DMS153 (cell line): ENCODE results near the gene GRM6.

Experiments used
- DNase-seq: peaks from one replicate; lab custom pipeline; 2025; lab: John Stamatoyannopoulos, UW

The GRM6 gene

GRCh38 chr5:178994580-178995340 is at the start of gene GRM6:
Gene GRM6 (minus strand): TSS chr5:178995320. CDS start chr5:178994944, 376 bp downstream.
- DNase-seq, result no peak

- no peak for DNase-seq
These were observed 49.6 kb upstream of the GRM6 start for GRCh38 chr5:179044765-179045164.

DNA sequence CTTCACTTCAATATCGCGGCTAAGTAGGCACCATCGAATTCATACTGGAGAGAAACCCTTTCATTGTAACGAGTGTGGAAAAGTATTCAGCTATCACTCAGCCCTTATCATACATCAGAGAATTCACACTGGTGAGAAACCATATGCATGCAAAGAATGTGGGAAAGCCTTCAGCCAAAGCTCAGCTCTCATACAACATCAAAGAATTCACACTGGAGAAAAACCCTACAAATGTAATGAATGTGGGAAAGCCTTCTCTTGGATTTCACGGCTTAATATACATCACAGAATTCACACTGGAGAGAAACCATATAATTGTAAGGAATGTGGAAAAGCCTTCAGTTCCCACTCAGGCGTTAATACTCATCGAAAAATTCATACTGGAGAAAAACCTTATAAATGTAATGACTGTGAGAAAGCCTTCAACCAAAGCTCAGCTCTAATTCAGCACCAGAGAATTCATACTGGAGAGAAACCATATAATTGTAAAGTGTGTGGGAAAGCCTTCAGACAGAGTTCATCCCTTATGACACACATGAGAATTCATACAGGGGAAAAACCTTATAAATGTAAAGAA is 38.0 kb upstream of the GRM6 start:
- no peak for DNase-seq

GRCh38 chr5:179023528-179024189 is 28.5 kb upstream of the GRM6 start, which contains the start of gene ZNF879:
Gene ZNF879 (plus strand): TSS chr5:179023804. CDS start chr5:179025005, 1,201 bp downstream.
- DNase-seq, result peak; percentile 68

GRCh38 chr5:179008667-179009066 is 13.5 kb upstream of the GRM6 start:
- DNase-seq, result no peak

GRCh38 chr5:179006564-179006963 is 11.4 kb upstream of the GRM6 start:
- no peak for DNase-seq

- no peak for DNase-seq
These were observed 3.3 kb upstream of the GRM6 start for GRCh38 chr5:178998441-178998840.

GRCh38 chr5:178997191-178997590 is 2.1 kb upstream of the GRM6 start:
- no peak for DNase-seq

- no peak for DNase-seq
These were observed 1.0 kb upstream of the GRM6 start for GRCh38 chr5:178996156-178996555.

GRCh38 chr5:178995341-178995690 is 196 bp upstream of the GRM6 start:
- no peak for DNase-seq

- no peak for DNase-seq
These were observed 1.1 kb downstream of the GRM6 start for GRCh38 chr5:178993955-178994579.

DNA sequence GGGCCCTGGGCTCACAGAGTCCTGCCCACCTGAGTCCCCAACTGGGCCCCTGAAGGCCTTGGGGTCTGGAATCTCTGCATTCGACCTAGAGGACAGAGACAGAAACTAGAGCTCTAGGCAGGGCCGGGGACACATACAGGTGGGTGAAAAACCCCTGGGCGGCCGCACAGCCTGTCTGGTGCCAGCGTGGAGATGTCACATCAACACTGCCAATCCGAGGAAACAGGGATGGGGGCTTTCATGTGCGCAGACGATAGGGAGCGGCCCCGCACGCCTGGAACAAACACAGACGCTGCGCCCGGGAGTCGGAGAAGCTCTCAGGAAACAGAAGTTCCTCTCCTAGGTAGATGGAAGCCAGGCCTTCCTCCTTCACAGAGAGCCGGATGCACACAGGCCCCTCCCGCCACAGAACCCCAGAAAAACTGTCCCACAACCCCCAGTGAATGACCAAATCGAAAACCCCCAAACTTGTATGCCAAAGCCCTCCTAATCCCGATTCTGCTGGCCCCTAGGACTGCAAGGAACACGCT is 1.8 kb downstream of the GRM6 start:
- no peak for DNase-seq

DNA sequence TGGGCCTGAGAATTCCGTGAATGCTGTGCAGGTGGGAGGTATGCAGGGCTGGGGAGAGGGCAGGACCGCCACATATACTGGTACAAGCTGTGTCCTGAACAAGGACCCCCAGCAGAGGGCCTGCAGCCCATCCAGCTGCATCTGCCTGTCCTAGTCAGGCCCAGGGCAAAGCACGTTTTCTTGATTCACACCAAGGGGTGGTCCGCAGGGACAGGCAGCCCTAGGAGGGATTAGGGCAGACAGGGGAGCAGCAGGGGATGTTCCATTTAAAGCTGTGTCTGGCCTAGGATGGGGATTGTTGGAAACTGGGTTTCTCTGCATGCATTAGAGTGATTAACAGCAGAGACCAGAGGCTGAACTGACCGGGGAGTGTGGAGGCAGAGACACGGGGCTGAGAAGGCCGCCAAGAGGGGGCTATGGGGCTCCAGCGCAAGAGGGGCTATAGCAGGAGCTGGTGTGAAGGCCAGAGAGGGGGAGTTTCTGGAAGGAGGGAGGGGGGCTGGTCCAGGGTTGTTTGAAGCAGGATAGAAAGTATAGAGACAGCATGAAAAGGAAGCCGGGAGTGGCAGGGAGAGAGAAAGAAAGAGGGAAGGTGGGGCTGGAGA is 2.7 kb downstream of the GRM6 start:
- no peak for DNase-seq

GRCh38 chr5:178991190-178992145 is 3.7 kb downstream of the GRM6 start:
- DNase-seq, result no peak

- no peak for DNase-seq
These were observed 4.6 kb downstream of the GRM6 start for GRCh38 chr5:178990491-178990890.

DNA sequence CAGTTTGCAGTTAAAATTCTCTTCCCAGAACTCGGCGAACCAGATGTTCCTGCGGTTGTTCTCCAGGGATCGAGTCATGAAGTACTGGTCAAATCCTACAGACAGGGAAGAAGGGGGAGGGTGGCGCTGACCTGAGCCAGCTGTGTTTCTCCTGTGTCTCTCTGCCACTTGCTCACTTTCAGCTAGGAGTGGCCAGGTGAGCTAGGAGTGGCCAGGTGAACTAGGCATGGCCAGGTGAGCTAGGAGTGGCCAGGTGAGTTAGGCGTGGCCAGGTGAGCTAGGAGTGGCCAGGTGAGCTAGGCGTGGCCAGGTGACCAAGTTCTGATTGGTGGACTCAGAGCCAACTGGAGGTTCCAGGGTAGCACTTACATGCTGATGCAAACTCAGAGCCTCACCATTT is 5.8 kb downstream of the GRM6 start:
- no peak for DNase-seq

DNA sequence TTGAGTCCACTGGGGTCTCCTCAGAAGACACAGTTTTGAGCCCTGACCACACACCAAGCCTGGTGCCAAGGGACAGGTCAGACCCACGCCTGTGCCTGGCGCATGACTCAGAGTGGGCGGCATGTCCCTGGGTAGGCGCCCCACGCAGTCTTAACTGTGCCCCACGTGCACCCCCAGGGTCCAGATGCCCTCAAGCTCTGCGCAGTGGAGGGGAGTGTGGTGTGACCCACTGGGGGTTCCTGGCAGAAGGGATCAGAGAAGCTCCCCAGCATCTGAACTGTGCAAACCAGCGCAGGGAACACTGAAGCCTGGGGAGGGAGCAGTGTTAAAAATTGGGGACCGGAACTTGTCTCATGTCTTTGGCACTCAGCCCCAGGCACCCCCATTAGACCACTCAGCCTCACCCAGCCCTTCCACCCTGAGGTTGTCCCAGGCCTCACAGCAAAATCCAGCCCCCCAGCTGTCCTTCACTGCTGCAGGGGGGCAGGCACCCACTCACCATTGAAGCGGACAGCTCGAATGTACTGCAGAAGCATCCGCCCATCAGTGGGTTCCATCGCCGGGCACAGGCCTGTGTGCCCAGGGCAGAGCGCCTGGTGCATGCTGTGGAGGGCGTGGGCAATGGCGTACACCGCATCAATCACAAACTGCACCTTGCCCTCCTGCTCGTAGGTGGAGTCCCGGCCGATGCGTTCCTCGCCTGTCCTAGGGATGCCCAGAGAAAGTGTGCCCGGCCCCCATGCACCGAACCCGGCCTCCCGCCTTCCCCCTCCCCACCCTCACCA is 6.5 kb downstream of the GRM6 start:
- no peak for DNase-seq

DNA sequence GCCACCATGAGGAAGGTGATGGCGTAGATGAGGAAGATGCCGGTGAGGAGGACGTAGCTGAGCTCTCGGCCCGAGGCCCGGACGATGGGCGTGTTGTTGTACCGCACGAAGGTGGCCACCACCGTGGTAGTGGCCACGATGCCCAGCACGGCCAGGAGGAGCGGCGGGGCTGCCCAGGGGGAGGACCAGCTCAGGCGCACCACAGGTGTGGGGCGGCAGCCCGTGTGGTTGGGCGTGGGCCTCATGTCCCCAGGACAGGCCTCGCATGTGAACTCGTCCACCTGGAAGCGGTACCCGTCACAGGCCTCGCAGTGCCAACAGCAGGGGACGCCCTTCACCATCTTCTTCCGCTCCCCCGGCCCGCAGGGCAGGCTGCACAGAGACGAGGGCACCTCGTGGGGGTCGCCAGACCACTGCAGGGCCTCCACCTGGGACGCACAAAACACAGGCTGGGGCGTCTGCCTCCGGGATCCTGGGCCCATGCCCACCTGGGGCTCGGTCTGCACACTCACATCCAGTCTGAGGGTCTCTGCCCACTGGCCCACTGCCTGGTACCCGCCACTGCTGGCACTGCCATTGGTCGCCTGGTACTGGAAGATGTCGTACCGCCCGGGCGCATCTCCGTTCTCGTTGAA is 8.7 kb downstream of the GRM6 start:
- DNase-seq, result no peak
